Peyer's patch (tissue), 4 donors: Measurements from ENCODE around the gene CXCL16.

Experiments
- POLR2A ChIP-seq, 2 donors: fragments of 450-650 bp; IDR thresholded peaks; one replicate each; pipeline ENCODE4 v1.5.1; 2017; ENCODE audit warnings: antibody characterized with exemption in 2 of 2, mild to moderate bottlenecking in 2 of 2, moderate library complexity in 2 of 2
- TF ChIP-seq, protein P1 (sequence below), 6 experiments: fragments of 450-650 bp in 4 of 6; fragments of 200-600 bp in 2 of 6; sonication (generic) in 1 of 6; IDR thresholded peaks; one replicate each; pipeline ENCODE4 v1.5.1; 2017 to 2019; ENCODE audit warnings: antibody characterized with exemption in 6 of 6, mild to moderate bottlenecking in 3 of 6, moderate library complexity in 1 of 6

DNA sequence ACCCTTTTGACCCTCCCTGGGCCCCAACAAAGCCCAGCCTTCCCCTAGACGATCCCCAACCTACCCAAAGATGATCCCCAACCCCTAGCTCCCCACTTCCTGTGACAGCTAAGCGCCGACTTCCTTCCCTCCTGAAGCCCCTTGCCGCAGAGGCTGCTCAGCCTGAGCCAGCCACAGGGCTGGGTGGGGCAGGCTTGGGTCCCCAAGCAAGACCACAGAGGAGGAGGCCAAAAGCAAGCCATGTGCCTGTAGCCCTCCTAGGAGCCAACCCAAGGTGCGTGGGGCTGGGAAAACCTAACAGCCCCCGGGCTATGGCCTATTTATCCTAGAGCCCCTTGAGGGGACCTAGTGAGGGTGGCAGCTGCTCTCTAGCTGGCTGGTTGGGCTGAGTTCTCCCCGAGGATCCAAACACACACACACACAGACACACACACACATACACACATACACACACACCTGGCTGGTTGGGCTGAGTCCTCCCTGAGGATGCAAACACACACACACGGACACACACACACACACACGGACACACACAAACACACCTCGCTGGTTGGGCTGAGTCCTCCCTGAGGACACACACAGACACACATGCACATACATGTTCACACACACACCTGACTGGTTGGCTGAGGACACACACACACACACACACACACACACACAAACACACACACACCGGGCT is 24.5 kb downstream of the CXCL16 start:
- TF ChIP-seq POLR2A (IDR thresholded peaks at IDR 0.05), result no peak
- TF ChIP-seq, protein P1, sequence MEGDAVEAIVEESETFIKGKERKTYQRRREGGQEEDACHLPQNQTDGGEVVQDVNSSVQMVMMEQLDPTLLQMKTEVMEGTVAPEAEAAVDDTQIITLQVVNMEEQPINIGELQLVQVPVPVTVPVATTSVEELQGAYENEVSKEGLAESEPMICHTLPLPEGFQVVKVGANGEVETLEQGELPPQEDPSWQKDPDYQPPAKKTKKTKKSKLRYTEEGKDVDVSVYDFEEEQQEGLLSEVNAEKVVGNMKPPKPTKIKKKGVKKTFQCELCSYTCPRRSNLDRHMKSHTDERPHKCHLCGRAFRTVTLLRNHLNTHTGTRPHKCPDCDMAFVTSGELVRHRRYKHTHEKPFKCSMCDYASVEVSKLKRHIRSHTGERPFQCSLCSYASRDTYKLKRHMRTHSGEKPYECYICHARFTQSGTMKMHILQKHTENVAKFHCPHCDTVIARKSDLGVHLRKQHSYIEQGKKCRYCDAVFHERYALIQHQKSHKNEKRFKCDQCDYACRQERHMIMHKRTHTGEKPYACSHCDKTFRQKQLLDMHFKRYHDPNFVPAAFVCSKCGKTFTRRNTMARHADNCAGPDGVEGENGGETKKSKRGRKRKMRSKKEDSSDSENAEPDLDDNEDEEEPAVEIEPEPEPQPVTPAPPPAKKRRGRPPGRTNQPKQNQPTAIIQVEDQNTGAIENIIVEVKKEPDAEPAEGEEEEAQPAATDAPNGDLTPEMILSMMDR (IDR thresholded peaks at IDR 0.05), result no peak
